IMR-90 (cell line): ENCODE measurements around the gene MYO9B. TPM values are rescaled to one million over a fixed set of nuclear protein-coding genes. Genes with fewer than 3 reads are reported as not detected.

Experiments used
- ATAC-seq: fragments of 200-7000 bp; cut with Tn5 transposase; 2 replicates; pipeline ENCODE4 v1.9.1; 2020; ENCODE audit warnings: low read depth, mild to moderate bottlenecking, moderate library complexity
- BruUV-seq: library from RNA; stranded (reverse); fragments of 400-500 nt; replicated peaks from 2 replicates; lab custom pipeline; 2021; lab: Mats Ljungman, UMichigan
- CTCF ChIA-PET: fragments of 300-600 bp; formaldehyde crosslinking; extraction: SDS; loops from one replicate; lab custom pipeline; 2021; ENCODE audit warnings: antibody characterized with exemption; lab: Yijun Ruan, JAX
- POLR2A ChIA-PET: fragments of 300-600 bp; sonication (Branson Sonifier 250); formaldehyde crosslinking; loops from one replicate; lab custom pipeline; 2022; ENCODE audit warnings: antibody characterized with exemption; ENCODE audit not compliant: unreplicated experiment; lab: Charles Lee
- DNase-seq: peaks from one replicate; pipeline ENCODE4 v3.0.0; 2013
- H2AFZ ChIP-seq: replicated peaks from 2 replicates; pipeline ENCODE3; 2013; ENCODE audit warnings: low read length, mild to moderate bottlenecking; ENCODE audit not compliant: poor library complexity
- H2AK5ac ChIP-seq: 2 replicates; pipeline ENCODE4 v1.6.1; 2013; ENCODE audit warnings: low read depth, low read length, inconsistent platforms
- H2AK9ac ChIP-seq: replicated peaks from 2 replicates; pipeline ENCODE3; 2013; ENCODE audit warnings: mild to moderate bottlenecking, low read depth, low read length, moderate library complexity; ENCODE audit not compliant: poor library complexity
- H2BK120ac ChIP-seq: 2 replicates; pipeline ENCODE4 v1.6.1; 2013; ENCODE audit warnings: low read depth, low read length, inconsistent platforms
- H2BK15ac ChIP-seq: 3 replicates; pipeline ENCODE4 v1.6.1; 2013; ENCODE audit warnings: low read depth, low read length, inconsistent platforms
- H2BK20ac ChIP-seq: 2 replicates; pipeline ENCODE4 v1.6.1; 2013; ENCODE audit warnings: low read depth, mild to moderate bottlenecking, inconsistent platforms, low read length, moderate library complexity
- H2BK5ac ChIP-seq: 2 replicates; pipeline ENCODE4 v1.6.1; 2013; ENCODE audit warnings: mild to moderate bottlenecking, low read depth, low read length, inconsistent platforms; ENCODE audit not compliant: poor library complexity, severe bottlenecking
- H3K14ac ChIP-seq: replicated peaks from 2 replicates; pipeline ENCODE4 v1.6.1; 2013; ENCODE audit warnings: low read depth, low read length, inconsistent platforms
- H3K18ac ChIP-seq: 2 replicates; pipeline ENCODE4 v1.6.1; 2013; ENCODE audit warnings: low read depth, low read length, control low read depth
- H3K23ac ChIP-seq: 2 replicates; pipeline ENCODE4 v1.6.1; 2013; ENCODE audit warnings: low read depth, low read length, inconsistent platforms
- H3K27ac ChIP-seq: 2 replicates; pipeline ENCODE4 v1.5.1; 2013; ENCODE audit warnings: mild to moderate bottlenecking, control low read depth, low read length; ENCODE audit not compliant: insufficient read depth
- H3K27me3 ChIP-seq: 2 replicates; pipeline ENCODE4 v1.6.1; 2013; ENCODE audit warnings: low read length; ENCODE audit not compliant: control insufficient read depth, insufficient read depth
- H3K36me3 ChIP-seq: 2 replicates; pipeline ENCODE4 v1.6.1; 2013; ENCODE audit warnings: low read length, mixed read lengths; ENCODE audit not compliant: control insufficient read depth, insufficient read depth
- H3K4ac ChIP-seq: 2 replicates; pipeline ENCODE4 v1.6.1; 2013; ENCODE audit warnings: low read depth, low read length, inconsistent platforms
- H3K4me1 ChIP-seq: 2 replicates; pipeline ENCODE4 v1.6.1; 2013; ENCODE audit warnings: low read length, mixed read lengths; ENCODE audit not compliant: control insufficient read depth, insufficient read depth
- H3K4me2 ChIP-seq: 2 replicates; pipeline ENCODE4 v1.6.1; 2013; ENCODE audit warnings: low read depth, mild to moderate bottlenecking, control low read depth, low read length, moderate library complexity
- H3K4me3 ChIP-seq: 2 replicates; pipeline ENCODE4 v1.5.1; 2013; ENCODE audit warnings: low read depth, mild to moderate bottlenecking, control low read depth, low read length, moderate library complexity; ENCODE audit not compliant: insufficient read depth
- H3K56ac ChIP-seq: 2 replicates; pipeline ENCODE4 v1.6.1; 2013; ENCODE audit warnings: low read length, inconsistent platforms; ENCODE audit not compliant: insufficient read depth; ENCODE audit errors: extremely low read depth
- H3K79me1 ChIP-seq, 2 experiments: 2 replicates each; pipeline ENCODE4 v1.6.1; 2013; ENCODE audit warnings: low read length in 2 of 2, inconsistent platforms in 1 of 2, low read depth in 1 of 2
- H3K9ac ChIP-seq: 2 replicates; pipeline ENCODE4 v1.6.1; 2013; ENCODE audit warnings: low read depth, low read length, control low read depth
- H3K9me1 ChIP-seq: 2 replicates; pipeline ENCODE4 v1.6.1; 2013; ENCODE audit warnings: low read length, inconsistent platforms; ENCODE audit not compliant: insufficient read depth
- H3K9me3 ChIP-seq: 2 replicates; pipeline ENCODE4 v1.6.1; 2013; ENCODE audit warnings: low read length; ENCODE audit not compliant: control insufficient read depth, insufficient read depth
- H4K20me1 ChIP-seq: 2 replicates; pipeline ENCODE4 v1.6.1; 2013; ENCODE audit warnings: low read length, inconsistent platforms; ENCODE audit not compliant: insufficient read depth
- H4K5ac ChIP-seq: 2 replicates; pipeline ENCODE4 v1.6.1; 2013; ENCODE audit warnings: mild to moderate bottlenecking, low read depth, low read length, control low read depth
- H4K8ac ChIP-seq, 2 experiments: 2 replicates each; pipeline ENCODE4 v1.6.1; 2013; ENCODE audit warnings: low read depth in 2 of 2, low read length in 2 of 2, control low read depth in 1 of 2, inconsistent platforms in 1 of 2
- H4K91ac ChIP-seq: 2 replicates; pipeline ENCODE4 v1.6.1; 2013; ENCODE audit warnings: low read depth, low read length, inconsistent platforms; ENCODE audit not compliant: insufficient read depth
- BHLHE40 ChIP-seq: fragments of 150-350 bp; IDR thresholded peaks from 2 replicates; pipeline ENCODE4 v1.6.1; 2016; ENCODE audit warnings: mild to moderate bottlenecking, low read depth, low read length
- FOS ChIP-seq: fragments of 150-350 bp; IDR thresholded peaks from 2 replicates; pipeline ENCODE4 v1.6.1; 2016; ENCODE audit warnings: low read depth, low read length
- NFE2L2 ChIP-seq: fragments of 150-350 bp; IDR thresholded peaks from 2 replicates; pipeline ENCODE4 v1.6.1; 2016; ENCODE audit warnings: low read depth, mild to moderate bottlenecking, low read length
- RCOR1 ChIP-seq: IDR thresholded peaks from 2 replicates; pipeline ENCODE4 v1.6.1; 2012; ENCODE audit warnings: mild to moderate bottlenecking, low read length, improper control_type of control experiment; ENCODE audit not compliant: insufficient replicate concordance
- WGBS, 2 experiments: methylation state at CpG; one replicate each; pipeline versions ENCODE4 v1.1.5 to v1.1.7; 2013; ENCODE audit warnings: missing lambda C conversion rate in 2 of 2; ENCODE audit not compliant: insufficient read length in 1 of 2; ENCODE audit errors: extremely low coverage in 2 of 2; 5-methylcytosine and 5-hydroxymethylcytosine counted together
- dilution Hi-C: fragments of 300-500 bp; cut with HindIII; formaldehyde crosslinking; loops from one replicate; pipeline ENCODE4 v1.14.3; 2018; ENCODE audit warnings: low sequenced_read_pairs; ENCODE audit not compliant: unreplicated experiment
- in situ Hi-C: fragments of 300-500 bp; cut with MboI; formaldehyde crosslinking; loops from 3 replicates; pipeline ENCODE4 v1.14.3; 2019; ENCODE audit warnings: low sequenced_read_pairs, inconsistent platforms, mixed read lengths
- intact Hi-C: fragments of 100-400 bp; cut with micrococcal nuclease; formaldehyde crosslinking; loops from 2 replicates; pipeline ENCODE4 v1.10.0; 2022
- polyA plus RNA-seq, 3 experiments: library from polyadenylated mRNA; depleted of rRNA; stranded (reverse); fragments of >200 nt; gene quantifications; 2 replicates each; pipeline ENCODE4 v1.2.3, GENCODE V29; 2012; ENCODE audit warnings: low replicate concordance in 1 of 3
- total RNA-seq: library from RNA; depleted of rRNA; stranded (reverse); fragments of >200 nt; gene quantifications from 2 replicates; pipeline ENCODE4 v1.2.3, GENCODE V29; 2012
- TF ChIP-seq, protein P1 (sequence below): fragments of 150-350 bp; IDR thresholded peaks from 2 replicates; pipeline ENCODE4 v1.6.1; 2016; ENCODE audit warnings: low read depth, mild to moderate bottlenecking, low read length, moderate library complexity, borderline replicate concordance

The MYO9B gene
- total and polyA plus RNA-seq, 2 of the 4 experiments (the other 2 are of a cell fraction): 61.8 to 77.8 TPM

- Histone ChIP-seq H3K4me1 (peaks cover under 1% of the 10 kb centered on the region; the same call in 1 of the 2 replicates), H4K5ac (no peak overlapping the region), H3K18ac (no peak overlapping the region), H3K4me2 (no peak overlapping the region), H3K27me3 (no peaks in the 10 kb centered on the region), H2BK120ac (no peak overlapping the region), H3K23ac (no peak overlapping the region), H3K14ac (no peak overlapping the region), H3K56ac (no peak overlapping the region), H3K9me1 (peaks cover 8% of the 10 kb centered on the region), H2AFZ (peak overlapping the region; percentile 67), H2AK9ac (peak overlapping the region; percentile 72), H3K27ac (no peak overlapping the region), H2BK5ac (no peak overlapping the region), H3K79me1 (peaks cover 2 to 24% of the 10 kb centered on the region in 2 experiments; a peak in 2 of 4 replicates), H3K9me3 (no peaks in the 10 kb centered on the region), H2BK20ac (no peak overlapping the region), H3K4me3 (no peak overlapping the region), H3K9ac (no peak overlapping the region), H2AK5ac (peak overlapping the region; percentile 56), H3K4ac (no peak overlapping the region), H4K91ac (no peak overlapping the region), H3K36me3 (peaks cover 70% of the 10 kb centered on the region), H4K8ac (no peak overlapping the region), H4K20me1 (peaks cover 7% of the 10 kb centered on the region; the same call in 1 of the 2 replicates), H2BK15ac (no peak overlapping the region)
- ATAC-seq (peak; percentile 59), DNase-seq (peak; percentile 20)
- whole genome bisulfite sequencing, 2 experiments: 70% methylated on average over 2 of the region's 28 CpGs; no CpG with 5 or more reads in 1 of the 2 experiments
- ChIA-PET CTCF (no interaction called here), POLR2A (no interaction called here)
- intact Hi-C loops: no loop called here
- TF ChIP-seq BHLHE40 (no peak), RCOR1 (no peak), FOS (no peak), NFE2L2 (no peak)
- TF ChIP-seq, protein P1, sequence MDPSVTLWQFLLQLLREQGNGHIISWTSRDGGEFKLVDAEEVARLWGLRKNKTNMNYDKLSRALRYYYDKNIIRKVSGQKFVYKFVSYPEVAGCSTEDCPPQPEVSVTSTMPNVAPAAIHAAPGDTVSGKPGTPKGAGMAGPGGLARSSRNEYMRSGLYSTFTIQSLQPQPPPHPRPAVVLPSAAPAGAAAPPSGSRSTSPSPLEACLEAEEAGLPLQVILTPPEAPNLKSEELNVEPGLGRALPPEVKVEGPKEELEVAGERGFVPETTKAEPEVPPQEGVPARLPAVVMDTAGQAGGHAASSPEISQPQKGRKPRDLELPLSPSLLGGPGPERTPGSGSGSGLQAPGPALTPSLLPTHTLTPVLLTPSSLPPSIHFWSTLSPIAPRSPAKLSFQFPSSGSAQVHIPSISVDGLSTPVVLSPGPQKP: no peak
- dilution Hi-C loops: no loop called here
- no TSS peak for BruUV-seq
- in situ Hi-C loops: loop anchor here (10.0 kb wide), 1 partner anchor 75 kb away; the partner anchor contains the start of gene ANKLE1
Observed at GRCh38 chr19:17209126-17210036, 133.8 kb downstream of the MYO9B start.
